K562 (cell line): ENCODE results near the gene PRKAG2. TPM values are rescaled to one million over a fixed set of nuclear protein-coding genes. Genes with fewer than 3 reads are reported as not detected.

Experiments
- GTF2A2 ChIP-seq: IDR thresholded peaks from 2 replicates; pipeline ENCODE4 v1.6.1; 2016; ENCODE audit warnings: mild to moderate bottlenecking, missing genetic modification characterization, missing compliant biosample characterization
- JUNB ChIP-seq: fragments of 450-650 bp; formaldehyde crosslinking; conservative IDR thresholded peaks from 2 replicates; pipeline ENCODE4 v1.4.0; 2020; ENCODE audit warnings: mild to moderate bottlenecking
- KAT7 ChIP-seq: sonication (generic); formaldehyde crosslinking; IDR thresholded peaks from 2 replicates; pipeline ENCODE4 v1.8.0; 2022; ENCODE audit warnings: missing genetic modification reagents, mild to moderate bottlenecking, borderline replicate concordance
- MGA ChIP-seq: fragments of 450-650 bp; IDR thresholded peaks from 2 replicates; pipeline ENCODE4 v1.6.1; 2016; ENCODE audit warnings: mild to moderate bottlenecking, moderate library complexity
- NONO ChIP-seq, 2 experiments: fragments of 200-400 bp in 1 of 2; fragments of 450-650 bp in 1 of 2; formaldehyde crosslinking in 1 of 2; IDR thresholded peaks; 2 replicates each; pipeline ENCODE4 v1.6.1; 2017; ENCODE audit warnings: low read depth in 2 of 2, mild to moderate bottlenecking in 2 of 2, moderate library complexity in 2 of 2, low read length in 1 of 2
- PBX2 ChIP-seq, 2 experiments: IDR thresholded peaks in 1 of 2; conservative IDR thresholded peaks in 1 of 2; 2 replicates each; pipeline ENCODE4 v1.6.1; 2016; ENCODE audit warnings: low read depth in 2 of 2, mild to moderate bottlenecking in 1 of 2, missing compliant biosample characterization in 1 of 2, missing genetic modification characterization in 1 of 2, moderate library complexity in 1 of 2
- POLR3G ChIP-seq: IDR thresholded peaks from 2 replicates; pipeline ENCODE4 v1.6.1; 2011; ENCODE audit not compliant: insufficient read length, insufficient replicate concordance; ENCODE audit errors: extremely low read depth
- RBBP5 ChIP-seq: fragments of 200-600 bp; sonication (generic); IDR thresholded peaks from 2 replicates; pipeline ENCODE4 v1.6.1; 2012; ENCODE audit warnings: borderline replicate concordance, mild to moderate bottlenecking, low read length, control low read depth, inconsistent platforms; ENCODE audit not compliant: insufficient read depth, poor library complexity, severe bottlenecking
- RBFOX2 ChIP-seq: fragments of 200-400 bp; formaldehyde crosslinking; IDR thresholded peaks from 2 replicates; pipeline ENCODE4 v1.6.1; 2017; ENCODE audit warnings: low read depth, mild to moderate bottlenecking, low read length, moderate library complexity
- U2AF2 ChIP-seq: fragments of 200-400 bp; formaldehyde crosslinking; optimal IDR thresholded peaks from 2 replicates; pipeline ENCODE3; 2017; ENCODE audit warnings: low read depth, mild to moderate bottlenecking, low read length
- XRCC3 ChIP-seq: fragments of 450-650 bp; IDR thresholded peaks from 2 replicates; pipeline ENCODE4 v1.6.1; 2017; ENCODE audit warnings: mild to moderate bottlenecking, moderate library complexity
- polyA plus RNA-seq, 8 experiments: library from polyadenylated mRNA; depleted of rRNA in 4 of 8; stranded (reverse) in 5 of 8; unstranded in 3 of 8; fragments of >200 nt; fragmentation: Nextera tagmentation in 2 of 8; fragmentation: Illumina TruSeq in 1 of 8; extraction: Ambion mirVana in 2 of 8; extraction: Trizol in 1 of 8; gene quantifications; 2 replicates each; pipeline versions ENCODE4 v1.2.1 to v1.2.3, GENCODE V29; 2011 to 2014; ENCODE audit warnings: inconsistent platforms in 1 of 8, missing spikeins in 1 of 8
- total RNA-seq, 7 experiments: library from RNA; depleted of rRNA in 6 of 7; stranded (reverse); fragments of >200 nt in 6 of 7; fragmentation: Illumina TruSeq in 2 of 7; extraction: Trizol in 2 of 7; gene quantifications; 2 replicates each; pipeline versions ENCODE4 v1.2.1 to v1.2.3, GENCODE V29; 2011 to 2021; ENCODE audit warnings: low replicate concordance in 1 of 7

The PRKAG2 gene
- total and polyA plus RNA-seq, 9 of the 15 experiments (the other 6 are each of a cell fraction or from before 2014, with no cell fraction given) = 0.99 to 5.6 (median 3.3) TPM

- TF ChIP-seq MGA (peak; percentile 23; the same call in 1 of the 2 replicates), RBBP5 (no peak), U2AF2 (no peak), POLR3G (no peak), PBX2 (CRISPR knock-in tag; IDR thresholded peaks at IDR 0.05; ENCODE audit: low read depth) (no peak), PBX2 (tag; conservative IDR thresholded peaks at IDR 0.05; ENCODE audit: low read depth) (no peak), XRCC3 (no peak), NONO (IDR thresholded peaks at IDR 0.05; ENCODE audit: low read depth in 2 of 2, low read length in 1 of 2) (no peak), GTF2A2 (tag) (no peak), JUNB (CRISPR knock-in tag) (no peak), RBFOX2 (0 out of 2 replicates have a peak, but pooled peaks have one; percentile 19), KAT7 (no peak)
Measured at GRCh38 chr7:151782598-151783448, 94.1 kb downstream of the PRKAG2 start (continued).
